Measurements from ENCODE around the gene FLT4. TPM values are rescaled to one million over a fixed set of nuclear protein-coding genes. Genes with fewer than 3 reads are reported as not detected.
A peak's percentile ranks its signal among the peaks of the same experiment; 100 is the strongest.

The FLT4 gene
- total RNA-seq, 1 donor from 2014 or later = 541 TPM

DNA sequence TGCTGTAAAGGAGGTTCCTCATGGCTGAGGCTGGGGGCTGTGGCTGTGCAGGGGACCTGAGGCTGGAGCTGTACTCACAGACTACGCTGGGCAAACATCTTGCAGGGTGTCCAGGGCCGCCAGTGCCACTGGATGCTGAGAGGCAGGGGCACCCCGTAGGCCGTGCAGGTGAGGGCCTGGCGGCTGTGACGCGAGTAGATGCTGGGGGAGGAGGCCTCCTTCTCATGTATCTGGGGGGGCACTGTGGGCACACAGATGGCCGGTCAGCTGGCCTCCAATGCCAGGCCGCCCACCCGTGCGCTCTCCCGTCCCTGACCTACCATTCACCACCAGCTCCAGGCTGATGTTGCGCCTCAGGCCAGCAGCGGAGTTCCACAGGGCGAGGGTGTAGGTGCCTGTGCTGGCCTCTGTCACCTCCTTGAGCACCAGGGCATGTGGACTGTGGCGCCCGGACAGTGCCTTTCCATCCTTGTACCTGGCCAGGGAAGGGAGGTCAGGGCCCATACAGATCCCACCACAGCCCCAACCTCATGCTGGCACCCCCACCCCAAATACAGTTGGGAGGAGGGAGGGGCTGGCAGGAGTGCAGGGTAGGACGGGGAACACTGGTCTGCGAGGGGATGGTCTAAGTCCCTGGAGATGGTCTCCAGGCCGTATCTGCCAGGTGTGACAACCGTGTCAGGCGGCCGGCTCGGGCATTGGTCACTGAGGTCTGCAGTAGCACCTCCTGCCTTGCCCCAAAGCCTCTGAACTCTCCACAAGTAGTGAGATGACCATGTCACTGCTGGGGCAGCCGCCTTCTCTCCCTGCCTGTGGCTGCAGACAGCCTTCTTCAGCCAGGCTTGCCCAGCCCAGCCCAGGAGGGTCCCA, 23.4 kb downstream of the FLT4 start:
- TF ChIP-seq CTCF (IDR thresholded peaks at IDR 0.05; ENCODE audit: unreplicated experiment) = no peak
- no peak for DNase-seq (ENCODE audit: low spot score)
- Mint-ChIP-seq H3K9me3 (ENCODE audit: unreplicated experiment) (no peaks in the 10 kb centered on the region), H3K4me1 (ENCODE audit: unreplicated experiment) (peaks cover 34% of the 10 kb centered on the region), H3K4me3 (ENCODE audit: unreplicated experiment) (no peak overlapping the region), H3K27ac (ENCODE audit: unreplicated experiment) (peak overlapping the region; percentile 42), H3K36me3 (ENCODE audit: low read depth, unreplicated experiment) (peaks cover 39% of the 10 kb centered on the region), H3K27me3 (ENCODE audit: unreplicated experiment) (peaks cover 32% of the 10 kb centered on the region)

DNA sequence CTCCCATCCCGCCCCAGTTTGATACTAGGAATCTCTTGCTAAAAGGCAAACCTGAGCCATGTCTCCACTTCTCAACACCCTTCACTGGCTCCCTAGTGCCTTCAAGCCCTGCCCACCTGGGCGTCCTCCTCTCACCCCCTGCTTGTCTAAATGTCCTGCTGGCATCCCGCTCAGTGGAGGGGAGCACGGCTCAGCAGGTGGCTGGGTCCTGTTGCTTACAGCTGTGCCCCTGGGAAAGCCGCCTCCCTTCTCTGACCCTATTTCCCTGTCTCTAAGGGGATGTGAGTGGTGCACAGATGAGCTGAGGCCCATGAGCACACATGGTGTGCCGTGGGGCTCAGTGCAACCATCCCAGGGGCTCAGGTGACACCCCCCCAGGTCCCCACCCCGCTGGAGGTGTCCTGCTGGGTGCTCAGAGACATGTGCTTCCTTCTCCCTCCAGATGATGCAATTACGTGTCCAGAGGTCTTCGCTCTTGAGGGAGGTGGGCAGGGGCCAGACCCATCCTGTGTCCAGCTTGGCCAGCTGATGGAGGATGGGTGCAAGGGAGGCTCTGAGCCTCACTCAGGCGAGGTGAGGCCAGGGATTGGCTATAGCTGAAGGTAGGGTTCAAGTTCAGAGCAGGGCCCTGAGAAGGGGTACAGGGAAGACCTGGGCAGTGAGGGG, 24.1 kb downstream of the FLT4 start:
- peak overlapping the region; percentile 84 for H3K4me3 Mint-ChIP-seq (ENCODE audit: unreplicated experiment)
- no peaks in the 10 kb centered on the region for H3K9me3 Mint-ChIP-seq (ENCODE audit: unreplicated experiment)
- peaks cover 34% of the 10 kb centered on the region for H3K4me1 Mint-ChIP-seq (ENCODE audit: unreplicated experiment)
- H3K36me3 Mint-ChIP-seq (ENCODE audit: low read depth, unreplicated experiment) = peaks cover 44% of the 10 kb centered on the region
- H3K27ac Mint-ChIP-seq (ENCODE audit: unreplicated experiment) = peak overlapping the region; percentile 63
- TF ChIP-seq CTCF (IDR thresholded peaks at IDR 0.05; ENCODE audit: unreplicated experiment) = no peak
- H3K27me3 Mint-ChIP-seq (ENCODE audit: unreplicated experiment) = peaks cover 35% of the 10 kb centered on the region
- DNase-seq (ENCODE audit: low spot score) = no peak

DNA sequence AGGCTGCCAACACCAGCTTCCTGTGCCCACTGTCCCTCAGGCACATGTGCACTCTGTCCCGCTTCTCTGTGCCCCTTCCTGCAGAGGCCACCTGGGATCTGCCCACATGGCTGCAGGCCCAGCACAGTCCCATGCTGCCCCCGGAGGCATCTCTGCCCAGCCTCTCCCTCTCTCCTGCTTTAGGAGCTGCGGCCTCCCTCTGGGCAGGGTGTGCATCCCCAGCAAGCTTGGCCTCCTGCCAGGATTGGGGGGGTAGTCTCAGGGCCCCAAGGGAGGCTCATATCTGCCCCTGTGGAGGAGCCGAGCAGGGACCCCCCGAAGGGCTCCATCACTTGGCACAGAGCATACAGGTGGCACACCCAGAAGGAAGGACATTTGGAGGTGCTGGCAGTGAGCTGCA, 24.8 kb downstream of the FLT4 start:
- no peaks in the 10 kb centered on the region for H3K9me3 Mint-ChIP-seq (ENCODE audit: unreplicated experiment)
- peak overlapping the region; percentile 63 for H3K27ac Mint-ChIP-seq (ENCODE audit: unreplicated experiment)
- H3K27me3 Mint-ChIP-seq (ENCODE audit: unreplicated experiment) = peaks cover 38% of the 10 kb centered on the region
- H3K36me3 Mint-ChIP-seq (ENCODE audit: low read depth, unreplicated experiment) = peaks cover 50% of the 10 kb centered on the region
- H3K4me1 Mint-ChIP-seq (ENCODE audit: unreplicated experiment) = peaks cover 34% of the 10 kb centered on the region
- no peak for DNase-seq (ENCODE audit: low spot score)
- peak overlapping the region; percentile 84 for H3K4me3 Mint-ChIP-seq (ENCODE audit: unreplicated experiment)
- no peak for TF ChIP-seq CTCF (IDR thresholded peaks at IDR 0.05; ENCODE audit: unreplicated experiment)

- H3K4me1 Mint-ChIP-seq (ENCODE audit: unreplicated experiment) = peaks cover 34% of the 10 kb centered on the region
- H3K36me3 Mint-ChIP-seq (ENCODE audit: low read depth, unreplicated experiment) = peaks cover 52% of the 10 kb centered on the region
- no peak for TF ChIP-seq CTCF (IDR thresholded peaks at IDR 0.05; ENCODE audit: unreplicated experiment)
- H3K27me3 Mint-ChIP-seq (ENCODE audit: unreplicated experiment) = peaks cover 36% of the 10 kb centered on the region
- no peaks in the 10 kb centered on the region for H3K9me3 Mint-ChIP-seq (ENCODE audit: unreplicated experiment)
- peak overlapping the region; percentile 85 for H3K27ac Mint-ChIP-seq (ENCODE audit: unreplicated experiment)
- no peak for DNase-seq (ENCODE audit: low spot score)
- H3K4me3 Mint-ChIP-seq (ENCODE audit: unreplicated experiment) = peak overlapping the region; percentile 70
Observed at GRCh38 chr5:180623844-180624243, 25.6 kb downstream of the FLT4 start.

GRCh38 chr5:180623411-180623834, 26.0 kb downstream of the FLT4 start:
- no peak for TF ChIP-seq CTCF (IDR thresholded peaks at IDR 0.05; ENCODE audit: unreplicated experiment)
- DNase-seq (ENCODE audit: low spot score) = peak; percentile 52
- no peaks in the 10 kb centered on the region for H3K9me3 Mint-ChIP-seq (ENCODE audit: unreplicated experiment)
- peaks cover 51% of the 10 kb centered on the region for H3K36me3 Mint-ChIP-seq (ENCODE audit: low read depth, unreplicated experiment)
- peak overlapping the region; percentile 85 for H3K27ac Mint-ChIP-seq (ENCODE audit: unreplicated experiment)
- peaks cover 37% of the 10 kb centered on the region for H3K27me3 Mint-ChIP-seq (ENCODE audit: unreplicated experiment)
- peaks cover 34% of the 10 kb centered on the region for H3K4me1 Mint-ChIP-seq (ENCODE audit: unreplicated experiment)
- no peak overlapping the region for H3K4me3 Mint-ChIP-seq (ENCODE audit: unreplicated experiment)

Measured in endothelial cell (in vitro differentiated cells).